GM12891 (cell line): ENCODE data around the gene TRPM3.

ENCODE experiments used
- PAX5 ChIP-seq: IDR thresholded peaks from 2 replicates; pipeline ENCODE4 v1.6.1; 2011; ENCODE audit warnings: low read length, moderate library complexity, mild to moderate bottlenecking; ENCODE audit not compliant: insufficient read depth, severe bottlenecking
- POLR2A ChIP-seq: IDR thresholded peaks from 2 replicates; pipeline ENCODE4 v1.6.1; 2011; ENCODE audit warnings: low read depth, low read length, control low read depth
- POLR2AphosphoS5 ChIP-seq: IDR thresholded peaks from 2 replicates; pipeline ENCODE4 v1.6.1; 2011; ENCODE audit warnings: low read depth, low read length, control low read depth
- TAF1 ChIP-seq: IDR thresholded peaks from 2 replicates; pipeline ENCODE4 v1.6.1; 2011; ENCODE audit warnings: low read depth, low read length, control low read depth

DNA sequence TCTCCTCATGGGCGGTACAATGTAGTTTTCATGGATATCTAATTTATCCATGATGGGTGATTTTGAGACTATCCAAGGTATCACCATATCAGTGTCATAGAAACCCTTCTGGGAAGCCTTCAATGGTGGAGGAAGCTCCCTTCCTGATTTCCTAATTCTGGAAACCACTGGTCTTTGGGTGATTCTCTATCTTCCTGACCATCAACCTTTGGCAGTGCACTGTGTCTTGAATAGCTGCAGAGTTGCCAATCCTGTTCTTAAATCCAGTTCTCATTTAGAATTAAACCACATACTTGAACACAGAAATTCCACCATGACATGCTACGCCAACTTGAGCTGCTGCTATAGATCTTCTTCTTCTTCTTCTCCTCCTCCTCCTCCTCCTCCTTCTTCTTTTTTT, 545.3 kb downstream of the TRPM3 start:
- TF ChIP-seq POLR2A: no peak
- TF ChIP-seq POLR2AphosphoS5: no peak
- no peak for TF ChIP-seq TAF1
- no peak for TF ChIP-seq PAX5
